NCI-H446 treated with DMSO at 0.1 percent for 48 hours (cell line): ENCODE measurements around the gene GJC2.

Source experiments
- DNase-seq: peaks from one replicate; lab custom pipeline; 2025; lab: John Stamatoyannopoulos, UW

GJC2 gene

GRCh38 chr1:228145463-228146416, 4.0 kb upstream of the GJC2 start:
- DNase-seq = no peak

GRCh38 chr1:228146417-228147150, 3.1 kb upstream of the GJC2 start:
- DNase-seq = no peak

- no peak for DNase-seq
Observed at GRCh38 chr1:228147151-228147693, 2.5 kb upstream of the GJC2 start.

- DNase-seq = no peak
Observed at GRCh38 chr1:228147768-228148167, 2.0 kb upstream of the GJC2 start.

GRCh38 chr1:228148196-228148861, 1.4 kb upstream of the GJC2 start:
- no peak for DNase-seq

- DNase-seq = no peak
Observed at GRCh38 chr1:228148935-228149405, 760 bp upstream of the GJC2 start.

- DNase-seq = no peak
Observed at GRCh38 chr1:228150120-228150460, 360 bp downstream of the GJC2 start.

GRCh38 chr1:228150461-228151179, 890 bp downstream of the GJC2 start:
- peak; percentile 5 for DNase-seq

DNA sequence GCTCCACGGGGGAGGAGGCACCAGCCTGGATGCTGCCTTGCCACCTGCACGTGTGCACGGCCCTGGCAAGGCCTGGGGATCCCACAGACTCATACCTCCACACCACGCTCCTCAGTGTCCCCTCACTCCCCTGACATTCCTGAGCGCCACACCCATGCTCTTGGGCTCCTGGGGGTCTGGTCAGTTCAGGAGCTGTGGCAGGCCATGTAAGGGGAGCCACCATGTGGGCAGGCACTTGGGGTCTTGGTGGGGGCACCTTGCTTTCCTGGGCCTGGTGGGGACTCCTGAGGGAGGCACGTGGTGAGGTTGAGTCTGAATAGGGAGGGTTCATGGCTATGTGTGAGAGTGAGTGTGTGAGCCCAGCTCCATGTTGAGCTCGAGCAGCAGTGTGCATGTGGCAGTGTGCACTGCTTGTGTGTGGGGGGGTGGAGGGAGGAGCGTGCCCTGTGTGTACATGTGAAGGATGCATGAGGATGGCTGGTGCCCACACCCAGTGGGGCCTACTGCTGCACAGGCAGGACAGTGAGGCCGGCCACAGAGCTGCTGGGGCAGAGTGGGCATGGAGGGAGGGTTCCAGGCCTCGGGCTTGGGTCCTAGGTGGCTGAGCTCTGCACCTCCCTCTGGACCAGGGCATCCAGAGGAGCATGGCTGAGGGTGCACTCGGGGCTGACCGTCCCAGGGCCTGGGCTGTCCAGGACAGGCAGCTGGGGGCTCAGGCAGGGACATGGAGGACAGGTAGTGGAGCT, 1.6 kb downstream of the GJC2 start:
- DNase-seq = no peak

GRCh38 chr1:228152097-228152917, 2.6 kb downstream of the GJC2 start:
- no peak for DNase-seq

GRCh38 chr1:228152918-228153258, 3.2 kb downstream of the GJC2 start:
- no peak for DNase-seq

DNA sequence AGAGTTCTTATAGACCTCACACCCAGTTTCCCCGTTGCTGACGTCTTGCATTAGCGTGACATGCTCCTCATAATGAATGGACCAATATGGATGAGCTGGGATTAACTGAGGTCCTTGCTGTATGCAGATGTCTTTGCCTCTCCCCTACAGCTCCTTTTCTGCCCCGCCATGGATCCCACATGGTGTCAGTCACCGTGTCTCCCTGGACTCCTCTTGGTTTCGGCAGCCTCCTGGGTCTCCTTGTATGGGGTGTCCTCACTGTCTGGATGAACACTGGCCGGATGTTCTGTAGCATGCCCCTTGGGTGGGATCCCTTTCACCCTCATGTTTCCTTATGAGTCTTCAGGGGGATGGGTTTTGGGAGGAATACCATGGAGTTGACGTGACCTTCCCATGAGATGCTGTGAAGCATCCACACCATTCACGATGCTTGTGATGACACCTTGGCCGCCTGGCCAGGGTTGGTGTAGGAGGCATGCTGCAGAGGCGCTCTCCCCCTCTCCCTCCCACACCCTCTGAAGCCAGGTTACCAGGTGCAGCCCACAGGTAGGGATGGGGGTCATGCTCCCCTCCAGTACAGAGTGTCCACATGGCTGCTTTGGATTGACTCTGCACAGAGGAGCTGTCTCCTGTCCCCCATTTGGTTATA, 4.4 kb downstream of the GJC2 start:
- DNase-seq = no peak

DNA sequence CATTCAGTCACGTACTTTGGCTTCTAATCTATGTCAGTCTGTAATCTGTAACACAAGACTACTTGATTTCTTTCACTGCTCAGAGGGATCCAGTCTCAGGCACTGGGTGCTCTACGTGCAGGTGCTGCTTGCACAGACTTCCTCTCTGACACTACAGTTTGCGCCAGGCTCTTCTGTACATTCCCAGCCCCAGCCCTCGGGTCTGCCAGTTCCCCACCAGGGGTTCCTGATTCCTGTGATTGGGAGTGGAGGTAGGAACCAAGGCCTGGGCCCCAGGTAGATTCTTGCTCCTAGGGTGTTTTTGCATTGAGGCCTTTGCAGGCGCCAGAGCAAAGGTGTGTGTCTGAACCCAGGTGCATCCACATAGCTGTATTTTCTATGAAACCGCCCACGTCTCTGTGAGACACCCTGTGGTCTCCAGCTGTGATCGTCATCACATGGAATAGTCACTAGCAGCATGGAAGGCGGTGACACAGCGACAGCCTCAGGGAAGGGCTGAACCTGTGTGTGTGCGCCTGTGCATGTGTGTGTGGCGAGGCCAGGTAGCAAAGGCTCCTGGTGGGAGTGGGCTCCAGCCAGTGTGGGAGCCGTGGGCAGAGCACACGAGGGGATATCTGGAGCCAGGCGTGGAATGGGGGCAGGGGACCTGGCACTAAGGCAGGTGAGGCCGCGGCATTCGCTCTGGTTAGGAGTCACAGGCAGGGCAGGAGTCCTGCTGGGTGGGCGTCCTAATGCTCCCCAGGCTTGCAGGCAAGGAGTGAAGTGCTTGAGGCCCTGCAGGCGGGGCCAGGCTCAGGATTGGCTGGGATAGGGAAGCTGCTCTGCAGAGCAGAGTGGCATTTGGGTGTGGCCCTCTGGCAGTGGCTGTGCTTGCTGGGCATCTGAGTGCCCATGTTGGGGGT, 5.2 kb downstream of the GJC2 start:
- no peak for DNase-seq

GRCh38 chr1:228155596-228156514, 6.1 kb downstream of the GJC2 start:
- DNase-seq = no peak

DNA sequence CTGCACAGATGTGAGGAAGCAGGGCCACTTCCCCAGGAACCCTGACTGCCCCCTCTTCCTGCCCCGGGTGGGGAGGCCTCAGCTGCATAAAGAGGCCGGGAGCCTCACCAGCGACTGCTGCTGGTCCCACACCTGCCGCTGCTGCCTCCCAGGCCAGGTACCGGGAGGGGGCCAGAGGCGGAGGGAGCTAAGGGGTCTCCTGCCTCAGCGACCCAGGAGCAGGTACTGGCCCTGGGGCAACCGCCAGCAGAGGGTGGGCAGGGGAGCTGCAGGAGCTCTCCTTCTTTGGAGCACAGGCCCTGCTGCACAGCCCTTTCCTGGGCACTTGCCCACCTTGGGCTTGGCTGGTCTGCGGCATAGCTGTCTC, 6.8 kb downstream of the GJC2 start:
- DNase-seq = no peak

GRCh38 chr1:228156941-228157728, 7.4 kb downstream of the GJC2 start:
- no peak for DNase-seq

DNA sequence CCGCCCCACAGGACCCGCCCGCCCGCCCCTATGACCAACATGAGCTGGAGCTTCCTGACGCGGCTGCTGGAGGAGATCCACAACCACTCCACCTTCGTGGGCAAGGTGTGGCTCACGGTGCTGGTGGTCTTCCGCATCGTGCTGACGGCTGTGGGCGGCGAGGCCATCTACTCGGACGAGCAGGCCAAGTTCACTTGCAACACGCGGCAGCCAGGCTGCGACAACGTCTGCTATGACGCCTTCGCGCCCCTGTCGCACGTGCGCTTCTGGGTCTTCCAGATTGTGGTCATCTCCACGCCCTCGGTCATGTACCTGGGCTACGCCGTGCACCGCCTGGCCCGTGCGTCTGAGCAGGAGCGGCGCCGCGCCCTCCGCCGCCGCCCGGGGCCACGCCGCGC, 8.0 kb downstream of the GJC2 start:
- DNase-seq = no peak
